Uterus (tissue), 4 donors: ENCODE results near the gene APOBEC3H. TPM values are rescaled to one million over a fixed set of nuclear protein-coding genes. Genes with fewer than 3 reads are reported as not detected.
A peak's percentile ranks its signal among the peaks of the same experiment; 100 is the strongest.
"Not testable (repeated sequence)": the region's sequence is repeated elsewhere in the genome, so short reads cannot be mapped to it uniquely, and the experiment has no call there.

ENCODE experiments used
- DNase-seq, 2 donors: peaks; one replicate each; pipeline ENCODE4 v3.0.0-alpha.2; 2019 to 2020
- H3K27ac ChIP-seq, 2 donors: fragments of 200-600 bp; sonication (generic); 1 replicate in 1 of 2; 2 replicates in 1 of 2; pipeline ENCODE4 v1.5.1; 2016 to 2018
- H3K27me3 ChIP-seq, 2 donors: fragments of 200-600 bp; sonication (generic); one replicate each; pipeline ENCODE4 v1.5.1; 2018 to 2019; ENCODE audit warnings: control low read depth in 1 of 2
- H3K36me3 ChIP-seq, 2 donors: fragments of 200-600 bp; sonication (generic); one replicate each; pipeline ENCODE4 v1.5.1; 2019; ENCODE audit warnings: control low read depth in 1 of 2
- H3K4me1 ChIP-seq, 2 donors: fragments of 200-600 bp; sonication (generic); one replicate each; pipeline ENCODE4 v1.5.1; 2018 to 2019; ENCODE audit warnings: control low read depth in 1 of 2
- H3K4me3 ChIP-seq, 2 donors: fragments of 200-600 bp; sonication (generic); 1 replicate in 1 of 2; 2 replicates in 1 of 2; pipeline ENCODE4 v1.5.1; 2018 to 2019; ENCODE audit warnings: mild to moderate bottlenecking in 1 of 2
- H3K9me3 ChIP-seq, 2 donors: fragments of 200-600 bp; sonication (generic); one replicate each; pipeline ENCODE4 v1.5.1; 2019; ENCODE audit warnings: control low read depth in 1 of 2
- POLR2A ChIP-seq, 2 donors: fragments of 450-650 bp; IDR thresholded peaks; one replicate each; pipeline ENCODE4 v1.6.1; 2016; ENCODE audit warnings: antibody characterized with exemption in 2 of 2, mild to moderate bottlenecking in 1 of 2, moderate library complexity in 1 of 2
- intact Hi-C: fragments of 100-400 bp; cut with DNase I; formaldehyde crosslinking; loops from one replicate; pipeline ENCODE4 v1.15.1; 2023; ENCODE audit warnings: low total_unique reads
- total RNA-seq, 4 donors: library from RNA; depleted of rRNA in 3 of 4; stranded (reverse); fragments of >200 nt in 3 of 4; gene quantifications; one replicate each; pipeline versions ENCODE4 v1.1.0 to v1.2.4, GENCODE V29; 2014 to 2023
- TF ChIP-seq, protein P1 (sequence below), 4 experiments: fragments of 200-600 bp in 2 of 4; fragments of 450-650 bp in 2 of 4; sonication (generic) in 2 of 4; IDR thresholded peaks; one replicate each; pipeline ENCODE4 v1.5.1; 2016 to 2019; ENCODE audit warnings: antibody characterized with exemption in 4 of 4, mild to moderate bottlenecking in 2 of 4, moderate library complexity in 1 of 4
- donor health status: DM: yes; HTN: yes; CAD: no.

Gene APOBEC3H
- under 1 TPM in 1 of 4 donors, not detected in 3; 0.69 TPM for total RNA-seq

DNA sequence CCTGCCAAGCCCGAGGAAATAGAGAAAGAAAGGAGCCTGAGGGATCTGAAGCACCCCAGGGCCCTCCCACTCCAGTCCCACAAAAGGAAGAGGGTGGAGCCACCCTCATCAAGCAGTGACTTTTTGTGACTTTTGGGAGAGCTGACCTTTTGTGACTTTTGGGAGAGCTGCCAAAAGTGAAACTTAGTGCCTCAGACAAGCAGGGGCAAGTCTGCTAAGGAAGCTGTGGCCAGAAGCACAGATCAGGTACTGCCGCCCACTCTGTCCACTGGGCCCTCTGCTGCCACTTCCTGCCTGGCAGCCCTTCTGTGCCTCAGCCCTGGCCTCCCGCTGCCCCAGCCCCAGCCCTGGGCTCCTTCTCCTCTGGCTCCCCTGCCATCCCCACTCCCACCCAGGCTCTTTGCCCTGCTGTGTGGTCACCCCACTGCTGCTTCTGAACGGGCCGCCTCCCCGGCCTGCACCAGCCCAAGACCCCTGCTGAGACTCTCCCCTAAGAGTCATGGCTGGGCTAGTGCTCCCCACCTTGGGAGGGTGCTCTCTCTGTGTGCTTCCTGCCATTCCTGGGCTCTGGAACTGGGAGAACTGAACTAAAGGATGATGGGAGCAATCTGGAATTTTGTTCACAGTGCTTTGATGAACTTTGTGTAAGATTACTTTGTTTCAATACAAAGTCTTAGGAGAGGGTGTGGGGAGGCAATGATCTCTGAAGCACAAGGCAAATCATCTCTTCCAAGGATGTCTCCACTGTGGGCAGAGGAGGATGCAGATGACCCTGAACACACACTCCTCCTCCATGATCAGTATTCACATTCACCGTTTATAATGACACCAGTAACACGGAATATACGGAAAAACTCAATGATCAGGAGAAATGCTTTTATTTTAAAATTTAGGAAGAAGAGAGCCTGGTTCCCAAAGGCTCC is at the start of gene APOBEC3H:
TSS of gene APOBEC3H (plus strand) at position 147 of the 923 bp plus-strand sequence. CDS start 3,035 bp downstream, outside the sequence.
- intact Hi-C loops, result no loop called here
- peak in 1 of 2 donors; percentile 35 for DNase-seq
- Histone ChIP-seq H3K27ac (peak within 1 kb of the TSS; percentile 17 to 44), H3K4me1 (no peaks in the 10 kb centered on the region), H3K27me3 (no peaks in the 10 kb centered on the region), H3K9me3 (no peaks in the 10 kb centered on the region), H3K4me3 (no peak within 1 kb of the TSS), H3K36me3 (no peaks in the 10 kb centered on the region)
- TF ChIP-seq, protein P1, sequence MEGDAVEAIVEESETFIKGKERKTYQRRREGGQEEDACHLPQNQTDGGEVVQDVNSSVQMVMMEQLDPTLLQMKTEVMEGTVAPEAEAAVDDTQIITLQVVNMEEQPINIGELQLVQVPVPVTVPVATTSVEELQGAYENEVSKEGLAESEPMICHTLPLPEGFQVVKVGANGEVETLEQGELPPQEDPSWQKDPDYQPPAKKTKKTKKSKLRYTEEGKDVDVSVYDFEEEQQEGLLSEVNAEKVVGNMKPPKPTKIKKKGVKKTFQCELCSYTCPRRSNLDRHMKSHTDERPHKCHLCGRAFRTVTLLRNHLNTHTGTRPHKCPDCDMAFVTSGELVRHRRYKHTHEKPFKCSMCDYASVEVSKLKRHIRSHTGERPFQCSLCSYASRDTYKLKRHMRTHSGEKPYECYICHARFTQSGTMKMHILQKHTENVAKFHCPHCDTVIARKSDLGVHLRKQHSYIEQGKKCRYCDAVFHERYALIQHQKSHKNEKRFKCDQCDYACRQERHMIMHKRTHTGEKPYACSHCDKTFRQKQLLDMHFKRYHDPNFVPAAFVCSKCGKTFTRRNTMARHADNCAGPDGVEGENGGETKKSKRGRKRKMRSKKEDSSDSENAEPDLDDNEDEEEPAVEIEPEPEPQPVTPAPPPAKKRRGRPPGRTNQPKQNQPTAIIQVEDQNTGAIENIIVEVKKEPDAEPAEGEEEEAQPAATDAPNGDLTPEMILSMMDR (IDR thresholded peaks at IDR 0.05), result no peak
- TF ChIP-seq POLR2A (IDR thresholded peaks at IDR 0.05), result no peak

DNA sequence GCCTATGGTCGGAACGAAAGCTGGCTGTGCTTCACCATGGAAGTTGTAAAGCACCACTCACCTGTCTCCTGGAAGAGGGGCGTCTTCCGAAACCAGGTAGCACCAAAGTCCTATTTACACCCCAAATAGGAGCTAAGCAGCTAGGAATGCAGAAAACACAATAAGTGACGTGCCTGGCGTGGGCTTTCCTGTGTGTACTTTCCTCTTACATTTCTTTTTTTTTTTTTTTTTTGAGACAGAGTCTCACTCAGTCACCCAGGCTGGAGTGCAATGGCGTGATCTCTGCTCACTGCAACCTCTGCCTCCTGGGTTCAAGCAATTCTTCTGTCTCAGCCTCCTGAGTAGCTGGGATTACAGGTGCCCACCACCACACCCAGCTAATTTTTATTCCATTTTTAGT is 47.6 kb upstream of the APOBEC3H start:
- H3K27ac ChIP-seq, H3K27me3 ChIP-seq, H3K4me3 ChIP-seq, H3K36me3 ChIP-seq, H3K9me3 ChIP-seq, H3K4me1 ChIP-seq, intact Hi-C loops, DNase-seq: not testable (repeated sequence)

DNA sequence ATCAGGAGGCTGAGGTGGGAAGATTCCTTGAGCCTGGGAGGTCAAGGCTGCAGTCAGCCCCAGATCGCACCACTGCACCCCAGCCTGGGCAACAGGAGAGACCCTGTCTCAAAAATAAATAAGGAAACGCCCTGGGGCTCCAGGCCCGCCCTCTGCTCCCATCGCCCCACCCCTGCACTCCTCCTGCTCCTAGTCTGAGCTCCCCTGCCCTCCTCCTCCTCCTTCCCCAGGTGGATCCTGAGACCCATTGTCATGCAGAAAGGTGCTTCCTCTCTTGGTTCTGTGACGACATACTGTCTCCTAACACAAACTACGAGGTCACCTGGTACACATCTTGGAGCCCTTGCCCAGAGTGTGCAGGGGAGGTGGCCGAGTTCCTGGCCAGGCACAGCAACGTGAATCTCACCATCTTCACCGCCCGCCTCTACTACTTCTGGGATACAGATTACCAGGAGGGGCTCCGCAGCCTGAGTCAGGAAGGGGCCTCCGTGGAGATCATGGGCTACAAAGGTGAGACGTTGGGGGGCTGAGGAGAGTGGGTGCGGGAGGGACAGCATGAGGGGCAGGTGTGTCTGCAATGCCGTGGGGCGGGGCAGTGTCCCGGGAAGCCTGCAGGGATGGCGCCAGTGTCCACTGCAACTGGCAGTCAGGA is 45.1 kb upstream of the APOBEC3H start:
- intact Hi-C loops, H3K4me3 ChIP-seq, H3K4me1 ChIP-seq, H3K27me3 ChIP-seq, H3K27ac ChIP-seq, H3K36me3 ChIP-seq, H3K9me3 ChIP-seq, DNase-seq: not testable (repeated sequence)

DNA sequence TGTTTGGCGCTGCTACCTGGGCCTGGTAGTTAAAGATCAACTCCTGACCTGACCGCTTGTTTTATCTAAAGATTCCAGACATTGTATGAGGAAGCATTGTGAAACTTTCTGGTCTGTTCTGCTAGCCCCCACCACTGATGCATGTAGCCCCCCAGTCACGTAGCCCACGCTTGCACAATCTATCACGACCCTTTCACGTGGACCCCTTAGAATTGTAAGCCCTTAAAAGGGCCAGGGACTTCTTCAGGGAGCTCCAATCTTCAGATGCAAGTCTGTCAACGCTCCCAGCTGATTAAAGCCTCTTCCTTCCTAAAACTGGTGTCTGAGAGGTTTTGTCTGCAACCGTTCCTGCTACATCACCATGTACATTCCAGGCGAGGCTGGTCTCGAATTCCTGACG is 41.4 kb upstream of the APOBEC3H start:
- no peaks in the 10 kb centered on the region for H3K27me3 ChIP-seq
- no peak overlapping the region for H3K4me3 ChIP-seq
- no peak overlapping the region for H3K27ac ChIP-seq
- H3K9me3 ChIP-seq, result no peaks in the 10 kb centered on the region
- no peak for TF ChIP-seq POLR2A (IDR thresholded peaks at IDR 0.05)
- TF ChIP-seq, protein P1 (IDR thresholded peaks at IDR 0.05), result no peak
- H3K4me1 ChIP-seq, result no peaks in the 10 kb centered on the region
- intact Hi-C loops, result no loop called here
- no peak for DNase-seq
- H3K36me3 ChIP-seq, result no peaks in the 10 kb centered on the region

DNA sequence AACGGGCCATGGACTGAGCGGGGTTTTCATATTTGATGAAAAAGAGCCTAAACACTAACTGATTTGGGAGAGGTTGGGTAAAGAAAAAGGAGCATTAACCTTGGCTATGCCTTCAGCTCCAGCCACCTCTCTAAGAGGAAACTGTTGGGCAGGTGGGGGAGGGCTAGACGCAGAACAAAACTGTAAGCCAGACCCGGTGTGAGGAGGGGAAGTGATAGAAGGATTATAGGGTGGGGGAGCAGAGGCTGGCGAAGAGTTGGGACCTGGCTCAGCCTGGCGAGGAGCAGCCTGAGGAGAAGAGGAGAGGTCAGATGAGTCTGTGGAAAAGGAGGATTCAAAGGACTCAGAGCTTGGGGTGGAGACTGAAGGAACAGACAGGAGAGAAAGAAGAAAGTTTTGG is 35.8 kb upstream of the APOBEC3H start:
- H3K4me1 ChIP-seq, intact Hi-C loops, H3K27ac ChIP-seq, H3K36me3 ChIP-seq, DNase-seq, H3K9me3 ChIP-seq, H3K4me3 ChIP-seq, H3K27me3 ChIP-seq: not testable (repeated sequence)

DNA sequence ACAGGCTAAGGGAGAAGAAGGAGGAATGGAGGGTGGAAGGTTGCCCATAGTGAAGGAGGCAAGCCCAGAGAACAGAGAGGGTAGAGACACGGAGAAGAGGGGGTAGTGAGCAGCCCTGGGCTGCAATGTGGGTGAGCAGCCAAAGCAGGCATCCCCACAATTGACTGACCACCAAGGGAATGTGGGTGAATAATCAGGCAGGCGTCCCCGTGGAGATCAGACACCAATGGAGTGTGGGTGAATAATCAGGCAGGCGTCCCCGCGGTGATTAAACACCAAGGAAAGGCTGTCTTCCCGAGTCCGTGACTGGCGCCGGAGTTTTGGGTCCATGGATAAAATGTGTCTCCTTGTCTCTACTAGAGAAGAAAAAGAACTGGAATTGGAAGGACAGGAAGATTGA is 35.1 kb upstream of the APOBEC3H start:
- H3K9me3 ChIP-seq, intact Hi-C loops, DNase-seq, H3K4me3 ChIP-seq, H3K4me1 ChIP-seq, H3K27me3 ChIP-seq, H3K27ac ChIP-seq, H3K36me3 ChIP-seq: not testable (repeated sequence)

DNA sequence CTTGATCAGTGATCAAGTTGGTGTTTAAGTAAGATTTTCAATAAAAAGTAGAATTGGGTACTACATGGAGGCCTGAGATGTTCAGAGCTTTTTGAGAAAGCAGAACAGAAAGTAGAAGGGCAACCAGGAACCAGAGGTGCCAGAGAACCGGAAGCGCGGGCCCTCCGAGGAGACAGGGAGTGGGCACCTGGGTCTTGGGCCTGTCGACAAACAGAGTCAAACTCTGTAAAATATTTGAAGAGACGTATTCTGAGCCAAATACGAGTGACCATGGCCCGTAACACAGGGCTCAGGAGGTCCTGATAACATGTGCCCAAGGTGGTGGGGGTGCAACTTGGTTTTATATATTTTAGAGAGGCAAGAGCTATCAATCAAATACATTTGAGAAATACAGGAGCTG is 33.1 kb upstream of the APOBEC3H start:
- H3K36me3 ChIP-seq, H3K27ac ChIP-seq, H3K27me3 ChIP-seq, DNase-seq, intact Hi-C loops, H3K9me3 ChIP-seq, H3K4me1 ChIP-seq, H3K4me3 ChIP-seq: not testable (repeated sequence)

DNA sequence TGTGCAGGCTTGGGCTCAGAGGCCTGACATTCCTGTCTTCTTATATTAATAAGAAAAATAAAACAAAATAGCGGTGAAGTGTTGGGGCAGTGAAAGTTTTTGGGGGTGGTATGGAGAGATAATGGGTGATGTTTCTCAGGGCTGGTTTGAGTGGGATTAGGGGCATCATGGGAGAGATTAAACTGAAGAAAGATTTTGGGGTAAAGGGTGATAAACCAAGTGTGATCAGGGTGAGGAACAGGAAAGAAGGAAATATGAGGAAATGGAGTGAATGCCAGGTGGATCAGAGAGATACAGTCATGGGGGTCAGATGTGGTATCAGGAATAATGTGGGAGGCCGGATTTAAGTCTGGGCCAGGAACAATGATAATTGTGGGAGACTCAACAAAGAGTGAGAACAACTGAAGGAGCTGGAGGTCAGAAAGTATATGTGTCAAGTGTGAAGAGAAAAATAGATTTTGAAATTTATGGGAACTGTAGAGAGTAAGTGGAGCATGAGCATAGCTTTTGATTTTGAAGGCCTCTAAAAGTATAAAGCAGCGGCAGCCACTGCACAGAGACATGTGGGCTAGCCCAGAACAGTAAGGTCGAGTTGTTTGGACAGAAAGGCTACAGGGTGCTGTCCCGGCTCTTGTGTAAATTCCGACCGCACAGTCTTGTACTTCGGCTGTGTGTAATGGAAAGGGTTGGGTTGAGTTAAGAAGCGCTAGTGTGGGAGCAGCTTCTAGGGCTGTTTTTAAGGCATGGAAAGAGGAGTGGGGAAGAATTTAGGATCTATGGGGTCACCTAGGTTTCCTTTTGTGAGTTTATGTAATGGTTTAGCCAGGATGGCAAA is 30.4 kb upstream of the APOBEC3H start:
- H3K9me3 ChIP-seq, DNase-seq, H3K27me3 ChIP-seq, H3K4me3 ChIP-seq, H3K27ac ChIP-seq, H3K4me1 ChIP-seq, intact Hi-C loops, H3K36me3 ChIP-seq: not testable (repeated sequence)
